GM21786 (cell line): Measurements from ENCODE around the gene CREB5.
A peak's percentile ranks its signal among the peaks of the same experiment; 100 is the strongest.

Source experiments
- ATAC-seq: cut with Tn5 transposase; IDR thresholded peaks from one replicate; pipeline ENCODE4 v1.9.1; 2021; ENCODE audit not compliant: unreplicated experiment

Gene CREB5

GRCh38 chr7:28672397-28672797 lies 260.1 kb downstream of the CREB5 start:
- no peak for ATAC-seq

GRCh38 chr7:28674359-28674782 lies 262.1 kb downstream of the CREB5 start:
- ATAC-seq: no peak

GRCh38 chr7:28675429-28675828 lies 263.1 kb downstream of the CREB5 start:
- no peak for ATAC-seq

GRCh38 chr7:28677668-28678067 lies 265.4 kb downstream of the CREB5 start:
- ATAC-seq: no peak

GRCh38 chr7:28678431-28678965 lies 266.2 kb downstream of the CREB5 start:
- ATAC-seq: no peak

GRCh38 chr7:28681693-28682310 lies 269.5 kb downstream of the CREB5 start:
- ATAC-seq: no peak

- ATAC-seq: no peak
Observed at GRCh38 chr7:28682801-28683200, 270.5 kb downstream of the CREB5 start.

- ATAC-seq: no peak
Observed at GRCh38 chr7:28684650-28685241, 272.4 kb downstream of the CREB5 start.

GRCh38 chr7:28685242-28685643 lies 272.9 kb downstream of the CREB5 start:
- peak; percentile 20 for ATAC-seq

GRCh38 chr7:28685644-28686417 lies 273.5 kb downstream of the CREB5 start:
- peak; percentile 55 for ATAC-seq

GRCh38 chr7:28686418-28686800 lies 274.1 kb downstream of the CREB5 start:
- ATAC-seq: no peak

- ATAC-seq: no peak
Observed at GRCh38 chr7:28687537-28687936, 275.2 kb downstream of the CREB5 start.

- ATAC-seq: no peak
Observed at GRCh38 chr7:28688174-28688573, 275.9 kb downstream of the CREB5 start.

- no peak for ATAC-seq
Observed at GRCh38 chr7:28688651-28689050, 276.3 kb downstream of the CREB5 start.

- ATAC-seq: no peak
Observed at GRCh38 chr7:28695300-28696295, 283.3 kb downstream of the CREB5 start.

- no peak for ATAC-seq
Observed at GRCh38 chr7:28697913-28698563, 285.7 kb downstream of the CREB5 start.

- ATAC-seq: peak; percentile 42
Observed at GRCh38 chr7:28698840-28699239, 286.5 kb downstream of the CREB5 start.

- no peak for ATAC-seq
Observed at GRCh38 chr7:28700096-28700495, 287.8 kb downstream of the CREB5 start.

- no peak for ATAC-seq
Observed at GRCh38 chr7:28700790-28701203, 288.5 kb downstream of the CREB5 start.

GRCh38 chr7:28701731-28702130 lies 289.4 kb downstream of the CREB5 start:
- ATAC-seq: no peak
